ENCODE results near the gene SULT4A1.

The SULT4A1 gene

GRCh38 chr22:43827003-43827735 is 35.1 kb downstream of the SULT4A1 start:
- no peak for DNase-seq

- no peak for DNase-seq
Observed at GRCh38 chr22:43826142-43827002, 35.9 kb downstream of the SULT4A1 start.

GRCh38 chr22:43825651-43826050 is 36.7 kb downstream of the SULT4A1 start:
- no peak for DNase-seq

GRCh38 chr22:43824724-43825420 is 37.4 kb downstream of the SULT4A1 start:
- DNase-seq: no peak

- no peak for DNase-seq
Observed at GRCh38 chr22:43823911-43824665, 38.2 kb downstream of the SULT4A1 start.

- DNase-seq: no peak
Observed at GRCh38 chr22:43823353-43823908, 38.9 kb downstream of the SULT4A1 start.

GRCh38 chr22:43821606-43822425 is 40.5 kb downstream of the SULT4A1 start:
- no peak for DNase-seq

GRCh38 chr22:43820651-43821305 is 41.5 kb downstream of the SULT4A1 start:
- no peak for DNase-seq

GRCh38 chr22:43819931-43820640 is 42.2 kb downstream of the SULT4A1 start:
- DNase-seq: no peak

GRCh38 chr22:43819421-43819921 is 42.8 kb downstream of the SULT4A1 start:
- DNase-seq: no peak

- no peak for DNase-seq
Observed at GRCh38 chr22:43818981-43819380, 43.3 kb downstream of the SULT4A1 start.

- DNase-seq: no peak
Observed at GRCh38 chr22:43817402-43817801, 44.9 kb downstream of the SULT4A1 start.

GRCh38 chr22:43814264-43814663 is 48.0 kb downstream of the SULT4A1 start:
- no peak for DNase-seq

GRCh38 chr22:43812890-43813289 is 49.4 kb downstream of the SULT4A1 start:
- no peak for DNase-seq

- DNase-seq: peak; percentile 81 to 83
Observed at GRCh38 chr22:43812149-43812842, 50.0 kb downstream of the SULT4A1 start, which contains the start of gene EFCAB6. Gene EFCAB6, minus strand, starts transcription at chr22:43812305. Its CDS starts 29,987 bp downstream, at chr22:43782318.

GRCh38 chr22:43811777-43812148 is 50.5 kb downstream of the SULT4A1 start:
- DNase-seq: peak in 1 of 2 experiments; percentile 7

- DNase-seq: no peak
Observed at GRCh38 chr22:43802897-43803495, 59.3 kb downstream of the SULT4A1 start.

GRCh38 chr22:43800970-43801369 is 61.3 kb downstream of the SULT4A1 start:
- DNase-seq: no peak

GRCh38 chr22:43798492-43798891 is 63.8 kb downstream of the SULT4A1 start:
- DNase-seq: no peak

Measured in AML-193 (cell line).